Kidney tubule cell (primary cell): ENCODE measurements around the gene C10orf62.
"Not testable (repeated sequence)": the region's sequence is repeated elsewhere in the genome, so short reads cannot be mapped to it uniquely, and the experiment has no call there.

Experiments used
- DNase-seq: peaks from one replicate; pipeline ENCODE4 v3.0.0-alpha.2; 2018; ENCODE audit warnings: low spot score

Gene C10orf62

GRCh38 chr10:97589479-97589878, at the start of gene C10orf62:
TSS of gene C10orf62 (plus strand) at chr10:97589721. CDS start at chr10:97589898, 177 bp downstream.
- DNase-seq, result no peak

- DNase-seq, result peak; percentile 72
Measured at GRCh38 chr10:97540669-97541500, 48.6 kb upstream of the C10orf62 start.

GRCh38 chr10:97542169-97543024, 47.1 kb upstream of the C10orf62 start:
- peak; percentile 90 for DNase-seq

GRCh38 chr10:97543025-97543546, 46.4 kb upstream of the C10orf62 start:
- DNase-seq, result peak; percentile 92

GRCh38 chr10:97546456-97547270, 42.9 kb upstream of the C10orf62 start:
- DNase-seq, result no peak

- no peak for DNase-seq
Measured at GRCh38 chr10:97547271-97547600, 42.3 kb upstream of the C10orf62 start.

- DNase-seq, result peak; percentile 43
Measured at GRCh38 chr10:97547962-97548361, 41.6 kb upstream of the C10orf62 start.

GRCh38 chr10:97548828-97549455, 40.6 kb upstream of the C10orf62 start:
- no peak for DNase-seq

GRCh38 chr10:97549587-97550322, 39.8 kb upstream of the C10orf62 start:
- no peak for DNase-seq

- DNase-seq, result no peak
Measured at GRCh38 chr10:97550336-97551149, 39.0 kb upstream of the C10orf62 start.

- no peak for DNase-seq
Measured at GRCh38 chr10:97551271-97551670, 38.2 kb upstream of the C10orf62 start.

- peak; percentile 76 for DNase-seq
Measured at GRCh38 chr10:97553575-97554031, 35.9 kb upstream of the C10orf62 start.

GRCh38 chr10:97554336-97554735, 35.2 kb upstream of the C10orf62 start:
- not testable (repeated sequence) for DNase-seq

- peak; percentile 56 for DNase-seq
Measured at GRCh38 chr10:97555541-97555940, 34.0 kb upstream of the C10orf62 start.

- peak; percentile 93 for DNase-seq
Measured at GRCh38 chr10:97560731-97561381, 28.7 kb upstream of the C10orf62 start.

GRCh38 chr10:97561386-97562077, 28.0 kb upstream of the C10orf62 start:
- DNase-seq, result peak; percentile 56

- not testable (repeated sequence) for DNase-seq
Measured at GRCh38 chr10:97562329-97562728, 27.2 kb upstream of the C10orf62 start.

- no peak for DNase-seq
Measured at GRCh38 chr10:97563337-97563736, 26.2 kb upstream of the C10orf62 start.

GRCh38 chr10:97564776-97565175, 24.7 kb upstream of the C10orf62 start:
- no peak for DNase-seq
